NCI-H2107 (cell line): ENCODE results near the gene BATF.
A peak's percentile ranks its signal among the peaks of the same experiment; 100 is the strongest.

Experiments
- DNase-seq: peaks from one replicate; lab custom pipeline; 2025; lab: John Stamatoyannopoulos, UW

Gene BATF

GRCh38 chr14:75535164-75535898 is 13.1 kb downstream of the BATF start:
- no peak for DNase-seq

- no peak for DNase-seq
These were observed 14.8 kb downstream of the BATF start for GRCh38 chr14:75537071-75537470.

- no peak for DNase-seq
These were observed 16.9 kb downstream of the BATF start for GRCh38 chr14:75539162-75539560.

GRCh38 chr14:75539561-75540478 is 17.6 kb downstream of the BATF start:
- DNase-seq = no peak

GRCh38 chr14:75540479-75540851 is 18.2 kb downstream of the BATF start:
- DNase-seq = no peak

GRCh38 chr14:75542588-75543091 is 20.4 kb downstream of the BATF start:
- DNase-seq = no peak

GRCh38 chr14:75543253-75543652 is 21.0 kb downstream of the BATF start:
- no peak for DNase-seq

- no peak for DNase-seq
These were observed 21.5 kb downstream of the BATF start for GRCh38 chr14:75543786-75544185.

GRCh38 chr14:75545907-75546306 is 23.6 kb downstream of the BATF start:
- no peak for DNase-seq

GRCh38 chr14:75547552-75548250 is 25.4 kb downstream of the BATF start:
- no peak for DNase-seq

- DNase-seq = no peak
These were observed 26.3 kb downstream of the BATF start for GRCh38 chr14:75548544-75548943.

GRCh38 chr14:75549169-75549568 is 26.9 kb downstream of the BATF start:
- no peak for DNase-seq

GRCh38 chr14:75551021-75551420 is 28.8 kb downstream of the BATF start:
- no peak for DNase-seq

GRCh38 chr14:75553157-75553556 is 30.9 kb downstream of the BATF start:
- no peak for DNase-seq

GRCh38 chr14:75553761-75554364 is 31.6 kb downstream of the BATF start:
- DNase-seq = no peak

- no peak for DNase-seq
These were observed 32.2 kb downstream of the BATF start for GRCh38 chr14:75554482-75554881.

GRCh38 chr14:75558440-75558839 is 36.2 kb downstream of the BATF start:
- DNase-seq = no peak

GRCh38 chr14:75559045-75559444 is 36.8 kb downstream of the BATF start:
- DNase-seq = no peak

- DNase-seq = peak; percentile 90
These were observed 37.4 kb downstream of the BATF start for GRCh38 chr14:75559451-75560222.

- peak; percentile 93 for DNase-seq
These were observed 38.8 kb downstream of the BATF start for GRCh38 chr14:75561013-75561432.

- DNase-seq = no peak
These were observed 39.8 kb downstream of the BATF start for GRCh38 chr14:75562089-75562488.
